ENCODE results near the gene EFCAB8.

Gene EFCAB8

DNA sequence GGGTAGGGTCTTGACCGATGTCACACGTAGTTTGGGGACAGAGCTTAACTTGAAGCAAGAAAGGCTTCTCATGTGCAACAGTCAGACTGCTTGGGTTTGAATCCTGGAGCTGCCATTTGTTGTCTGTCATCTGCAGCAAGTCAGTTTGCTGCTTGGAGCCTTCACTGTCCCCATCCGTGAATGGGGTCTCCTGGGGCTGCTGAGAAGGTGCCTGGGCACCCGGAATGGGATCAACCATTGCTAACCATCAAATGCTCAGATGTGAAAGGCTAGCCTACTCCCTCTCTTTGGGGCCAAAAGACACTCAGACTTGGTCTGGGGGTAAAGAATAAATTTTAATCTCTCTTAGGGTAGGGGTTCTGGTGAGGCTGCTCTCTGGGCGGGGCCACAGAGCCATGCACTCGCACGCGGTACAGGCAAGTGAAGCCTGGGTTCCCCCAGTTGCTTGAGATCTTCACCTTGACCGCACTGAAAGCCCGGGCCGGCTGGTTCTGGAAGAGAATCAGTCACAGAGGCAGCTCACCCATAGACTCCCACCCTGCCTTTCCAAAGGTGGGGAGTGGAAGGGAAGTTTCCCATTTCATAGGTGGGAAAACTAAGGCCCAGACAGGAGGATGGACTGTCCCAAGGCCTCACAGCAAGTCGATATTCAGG is 124.9 kb downstream of the EFCAB8 start:
- TF ChIP-seq, protein P1, sequence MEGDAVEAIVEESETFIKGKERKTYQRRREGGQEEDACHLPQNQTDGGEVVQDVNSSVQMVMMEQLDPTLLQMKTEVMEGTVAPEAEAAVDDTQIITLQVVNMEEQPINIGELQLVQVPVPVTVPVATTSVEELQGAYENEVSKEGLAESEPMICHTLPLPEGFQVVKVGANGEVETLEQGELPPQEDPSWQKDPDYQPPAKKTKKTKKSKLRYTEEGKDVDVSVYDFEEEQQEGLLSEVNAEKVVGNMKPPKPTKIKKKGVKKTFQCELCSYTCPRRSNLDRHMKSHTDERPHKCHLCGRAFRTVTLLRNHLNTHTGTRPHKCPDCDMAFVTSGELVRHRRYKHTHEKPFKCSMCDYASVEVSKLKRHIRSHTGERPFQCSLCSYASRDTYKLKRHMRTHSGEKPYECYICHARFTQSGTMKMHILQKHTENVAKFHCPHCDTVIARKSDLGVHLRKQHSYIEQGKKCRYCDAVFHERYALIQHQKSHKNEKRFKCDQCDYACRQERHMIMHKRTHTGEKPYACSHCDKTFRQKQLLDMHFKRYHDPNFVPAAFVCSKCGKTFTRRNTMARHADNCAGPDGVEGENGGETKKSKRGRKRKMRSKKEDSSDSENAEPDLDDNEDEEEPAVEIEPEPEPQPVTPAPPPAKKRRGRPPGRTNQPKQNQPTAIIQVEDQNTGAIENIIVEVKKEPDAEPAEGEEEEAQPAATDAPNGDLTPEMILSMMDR (IDR thresholded peaks at IDR 0.05; ENCODE audit: low read depth, low read length, missing control alignments): no peak
- DNase-seq (ENCODE audit: extremely low read depth, low read depth): no peak
- H3K4me3 ChIP-seq (replicated peaks; ENCODE audit: low read depth, low read length): no peak overlapping the region

DNA sequence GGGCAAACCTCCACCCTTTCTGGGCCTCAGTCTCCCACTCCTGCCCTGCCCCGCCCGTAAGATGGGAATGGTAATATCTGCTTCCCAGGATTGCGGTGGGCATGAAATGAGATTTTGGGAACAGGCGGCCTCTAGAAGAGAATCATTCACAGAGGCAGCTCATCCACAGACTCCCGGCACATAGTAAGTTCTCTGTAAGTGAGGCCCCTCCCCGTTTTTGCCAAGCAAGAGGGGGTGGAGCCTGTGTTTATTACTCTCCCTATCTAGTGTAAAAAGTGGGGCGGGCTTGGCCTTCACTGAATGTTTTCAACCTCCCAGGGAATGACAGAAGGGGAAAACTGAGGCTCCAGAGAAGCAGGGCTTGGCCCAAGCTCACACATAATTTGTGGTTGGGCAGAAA is 125.5 kb downstream of the EFCAB8 start:
- TF ChIP-seq, protein P1 (IDR thresholded peaks at IDR 0.05; ENCODE audit: low read depth, low read length, missing control alignments): no peak
- DNase-seq (ENCODE audit: extremely low read depth, low read depth): no peak
- no peak overlapping the region for H3K4me3 ChIP-seq (replicated peaks; ENCODE audit: low read depth, low read length)

DNA sequence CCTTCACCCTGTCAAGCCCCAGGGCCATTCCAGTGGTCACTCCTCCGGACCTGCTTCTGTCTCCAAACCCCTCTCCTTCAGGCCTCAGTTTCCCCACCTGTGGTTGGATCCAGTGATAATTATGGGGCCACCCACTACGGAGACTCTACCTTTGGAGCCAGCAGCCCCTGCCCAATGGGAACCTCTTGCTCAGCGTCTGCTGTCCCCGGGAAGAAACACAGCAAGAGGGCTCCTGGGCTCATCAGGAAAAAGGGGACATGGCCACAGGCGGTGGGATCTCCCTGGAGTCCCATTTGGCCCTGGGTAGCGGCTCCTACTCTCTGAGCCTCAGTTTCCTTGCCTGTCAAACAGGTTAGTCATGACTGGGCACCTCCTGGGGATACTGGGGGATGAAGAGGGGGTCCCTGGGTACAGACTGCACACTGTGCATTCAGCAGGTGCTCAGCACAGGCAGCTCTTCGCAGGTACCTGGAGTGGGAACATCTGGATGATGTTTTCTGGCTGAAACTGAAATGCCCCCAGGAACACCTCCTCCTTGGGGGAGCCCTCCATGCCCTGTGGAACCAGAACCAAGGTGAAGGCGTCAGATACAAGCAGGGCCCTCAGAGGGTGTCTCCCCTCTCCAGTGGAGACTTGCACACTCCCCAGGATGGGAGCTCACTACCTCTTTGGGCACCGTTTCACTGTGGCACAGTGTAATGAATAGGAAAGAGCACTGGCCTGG is 126.1 kb downstream of the EFCAB8 start:
- DNase-seq (ENCODE audit: extremely low read depth, low read depth): no peak
- TF ChIP-seq, protein P1 (IDR thresholded peaks at IDR 0.05; ENCODE audit: low read depth, low read length, missing control alignments): no peak
- H3K4me3 ChIP-seq (replicated peaks; ENCODE audit: low read depth, low read length): no peak overlapping the region

DNA sequence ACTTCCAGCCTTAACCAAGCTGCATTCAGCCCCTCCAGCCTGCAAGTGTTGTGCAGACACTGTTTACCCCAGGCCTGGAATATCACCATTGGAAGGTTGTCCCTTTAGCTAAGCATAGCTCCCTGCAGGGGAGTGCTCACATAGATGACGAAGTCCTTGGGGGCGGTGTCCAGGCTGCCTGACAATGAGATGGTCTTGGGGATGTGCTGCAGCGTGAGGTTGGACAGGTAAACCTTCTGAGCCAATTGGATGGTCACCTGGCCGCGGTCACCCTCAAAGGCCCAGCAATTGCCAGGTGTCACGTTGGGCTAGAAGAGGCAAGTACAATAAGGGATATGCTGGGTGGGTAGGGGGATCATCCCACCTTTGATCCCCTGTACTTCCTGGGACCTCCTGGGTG is 126.9 kb downstream of the EFCAB8 start:
- TF ChIP-seq, protein P1 (IDR thresholded peaks at IDR 0.05; ENCODE audit: low read depth, low read length, missing control alignments): no peak
- no peak for DNase-seq (ENCODE audit: extremely low read depth, low read depth)
- no peak overlapping the region for H3K4me3 ChIP-seq (replicated peaks; ENCODE audit: low read depth, low read length)

DNA sequence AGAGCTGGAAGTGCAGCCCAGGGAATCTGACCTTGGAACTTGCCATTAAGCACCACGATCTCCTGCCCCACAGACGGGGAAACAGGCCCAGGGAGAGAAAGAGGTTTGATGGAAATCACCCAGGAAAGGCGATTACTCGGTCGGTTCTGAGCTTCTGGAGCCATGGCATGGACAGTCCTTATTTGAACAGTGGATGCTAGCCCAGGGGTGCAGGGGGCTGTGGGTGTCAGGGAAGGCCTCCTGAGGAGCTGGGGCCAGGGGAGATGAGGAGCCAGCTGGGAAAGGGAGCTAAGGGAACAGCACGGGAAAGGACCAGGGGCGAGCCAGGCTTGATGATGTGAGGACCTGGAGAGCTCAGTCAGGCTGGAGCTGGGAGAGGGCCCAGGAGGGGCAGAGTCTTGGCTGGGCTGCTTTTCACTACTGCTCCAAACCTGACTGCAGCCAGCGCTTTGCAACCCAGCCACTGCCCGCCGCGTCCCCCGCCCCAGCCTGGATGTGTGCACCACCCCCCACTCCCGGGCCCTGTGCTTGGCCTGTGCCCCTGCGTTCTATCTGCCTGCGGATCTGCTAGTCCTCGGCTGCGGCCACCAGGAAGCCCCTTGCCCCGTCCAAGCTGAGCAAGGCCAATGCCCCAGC is 127.7 kb downstream of the EFCAB8 start:
- H3K4me3 ChIP-seq (replicated peaks; ENCODE audit: low read depth, low read length): no peak overlapping the region
- TF ChIP-seq, protein P1 (IDR thresholded peaks at IDR 0.05; ENCODE audit: low read depth, low read length, missing control alignments): no peak

DNA sequence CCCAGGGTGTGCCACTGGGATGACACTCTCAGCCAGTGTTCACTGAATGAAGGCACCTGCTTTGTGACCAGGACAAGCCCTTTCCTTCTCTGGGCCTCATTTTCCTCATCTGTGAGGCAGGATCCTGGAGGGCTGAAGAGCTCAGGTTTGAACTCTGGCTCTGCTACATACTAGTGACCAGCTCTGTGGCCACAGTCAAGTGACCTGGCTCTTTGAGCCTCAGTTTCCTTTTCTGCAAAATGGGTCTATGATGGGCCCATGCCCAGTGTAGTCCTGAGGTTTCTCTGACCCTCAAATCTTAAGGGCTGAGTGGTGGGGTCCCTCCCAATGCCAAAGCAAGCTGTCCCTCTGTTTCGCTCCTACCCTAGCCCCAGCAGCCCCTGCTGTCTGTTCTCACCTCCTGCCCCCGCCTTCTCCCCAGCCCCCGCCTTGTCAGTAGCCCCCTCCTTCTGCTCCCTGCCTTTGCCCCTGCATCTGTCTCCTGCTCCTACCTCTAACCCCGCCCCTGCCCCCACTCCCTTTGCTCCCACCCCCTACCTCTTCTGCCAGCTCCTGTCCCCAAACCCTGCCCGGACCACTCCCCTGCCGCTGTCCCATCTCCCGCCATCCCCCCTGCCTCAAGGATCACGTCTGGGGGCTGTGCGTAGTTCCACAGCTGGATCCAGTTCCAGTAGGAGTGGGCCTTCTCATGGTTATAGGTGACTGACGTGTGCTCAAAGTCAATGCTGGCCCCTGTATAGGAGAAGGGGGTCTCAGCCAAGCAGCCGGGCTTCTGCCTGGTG is 128.5 kb downstream of the EFCAB8 start:
- no peak for DNase-seq (ENCODE audit: extremely low read depth, low read depth)
- H3K4me3 ChIP-seq (replicated peaks; ENCODE audit: low read depth, low read length): no peak overlapping the region
- TF ChIP-seq, protein P1 (IDR thresholded peaks at IDR 0.05; ENCODE audit: low read depth, low read length, missing control alignments): no peak

More for the DNA sequence above, 127.7 kb downstream of the EFCAB8 start:
- no peak for DNase-seq (ENCODE audit: extremely low read depth, low read depth)

Measured in HFF-Myc (cell line).